OCI-LY1 (cell line): Measurements from ENCODE around the gene GSK3A.

Source experiments
- EZH2 ChIP-seq: fragments of 200-600 bp; sonication (generic), shearing (Covaris generic); IDR thresholded peaks from 2 replicates; pipeline ENCODE4 v1.8.0; 2017; ENCODE audit warnings: borderline replicate concordance, mixed run types, mild to moderate bottlenecking, antibody characterized with exemption, low read length, moderate library complexity, mixed read lengths
- TF ChIP-seq, protein P1 (sequence below): fragments of 200-600 bp; sonication (generic), shearing (Covaris generic); IDR thresholded peaks from 2 replicates; pipeline ENCODE4 v1.5.1; 2017; ENCODE audit warnings: mild to moderate bottlenecking, antibody characterized with exemption, low read length, moderate library complexity, mixed read lengths

DNA sequence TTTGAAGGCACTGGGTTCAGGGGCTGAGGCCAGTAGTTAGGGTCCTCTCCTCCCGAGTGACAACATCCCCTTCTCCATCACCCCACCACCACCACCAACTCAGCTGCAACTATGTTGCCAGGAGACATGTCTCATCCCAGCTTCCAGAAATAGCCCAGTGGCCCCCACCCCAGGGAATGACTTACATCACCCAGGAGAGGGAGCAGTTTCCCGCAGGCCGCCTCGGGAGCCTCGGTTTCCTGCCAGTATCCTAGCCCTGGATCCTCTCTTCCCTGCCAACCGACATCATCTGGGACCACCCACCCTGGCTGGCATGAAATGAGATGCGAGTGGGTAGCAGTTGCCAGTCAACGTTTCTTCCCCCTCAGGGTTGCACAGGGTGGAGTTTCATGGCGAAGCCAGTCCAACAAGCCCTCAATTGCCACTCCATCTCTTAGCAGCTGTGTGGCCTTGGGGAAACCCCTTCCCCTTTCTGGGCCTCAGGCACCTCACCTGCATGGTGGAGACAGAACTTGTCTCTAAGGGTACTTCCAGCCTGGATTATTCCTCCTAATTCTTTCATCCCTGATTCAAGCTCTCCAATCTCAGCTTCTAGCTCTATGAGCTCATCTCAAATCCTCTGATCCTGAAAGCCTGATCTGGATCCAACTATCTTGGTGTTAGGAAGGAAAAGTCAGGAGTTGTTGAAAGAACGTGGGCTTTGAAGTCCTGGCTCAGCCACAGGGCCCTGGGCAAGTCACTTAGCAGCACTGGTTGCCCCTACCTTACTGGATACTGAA lies 3.9 kb upstream of the GSK3A start:
- TF ChIP-seq, protein P1, sequence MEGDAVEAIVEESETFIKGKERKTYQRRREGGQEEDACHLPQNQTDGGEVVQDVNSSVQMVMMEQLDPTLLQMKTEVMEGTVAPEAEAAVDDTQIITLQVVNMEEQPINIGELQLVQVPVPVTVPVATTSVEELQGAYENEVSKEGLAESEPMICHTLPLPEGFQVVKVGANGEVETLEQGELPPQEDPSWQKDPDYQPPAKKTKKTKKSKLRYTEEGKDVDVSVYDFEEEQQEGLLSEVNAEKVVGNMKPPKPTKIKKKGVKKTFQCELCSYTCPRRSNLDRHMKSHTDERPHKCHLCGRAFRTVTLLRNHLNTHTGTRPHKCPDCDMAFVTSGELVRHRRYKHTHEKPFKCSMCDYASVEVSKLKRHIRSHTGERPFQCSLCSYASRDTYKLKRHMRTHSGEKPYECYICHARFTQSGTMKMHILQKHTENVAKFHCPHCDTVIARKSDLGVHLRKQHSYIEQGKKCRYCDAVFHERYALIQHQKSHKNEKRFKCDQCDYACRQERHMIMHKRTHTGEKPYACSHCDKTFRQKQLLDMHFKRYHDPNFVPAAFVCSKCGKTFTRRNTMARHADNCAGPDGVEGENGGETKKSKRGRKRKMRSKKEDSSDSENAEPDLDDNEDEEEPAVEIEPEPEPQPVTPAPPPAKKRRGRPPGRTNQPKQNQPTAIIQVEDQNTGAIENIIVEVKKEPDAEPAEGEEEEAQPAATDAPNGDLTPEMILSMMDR, result peak; percentile 26; the same call in 1 of the 2 replicates
- no peak for TF ChIP-seq EZH2
